ENCODE measurements around the gene NBPF1. TPM values are rescaled to one million over a fixed set of nuclear protein-coding genes. Genes with fewer than 3 reads are reported as not detected.
"Not testable (repeated sequence)": the region's sequence is repeated elsewhere in the genome, so short reads cannot be mapped to it uniquely, and the experiment has no call there.

Gene NBPF1
- polyA plus RNA-seq, 4 donors, result 65.5 to 191 (median 81.0) TPM

- no peak for DNase-seq (ENCODE audit: low read depth in 4 of 4, low spot score in 2 of 4)
Observed at GRCh38 chr1:16625497-16626408, 12.4 kb upstream of the NBPF1 start.

GRCh38 chr1:16623812-16624719 is 10.7 kb upstream of the NBPF1 start:
- not testable (repeated sequence) for DNase-seq (ENCODE audit: low read depth in 4 of 4, low spot score in 2 of 4)

- DNase-seq (ENCODE audit: low read depth in 4 of 4, low spot score in 2 of 4), result not testable (repeated sequence)
Observed at GRCh38 chr1:16623337-16623736, 10.0 kb upstream of the NBPF1 start.

- not testable (repeated sequence) for DNase-seq (ENCODE audit: low read depth in 4 of 4, low spot score in 2 of 4)
Observed at GRCh38 chr1:16621681-16622315, 8.4 kb upstream of the NBPF1 start.

- no peak for DNase-seq (ENCODE audit: low read depth in 4 of 4, low spot score in 2 of 4)
Observed at GRCh38 chr1:16621300-16621658, 7.9 kb upstream of the NBPF1 start.

GRCh38 chr1:16619803-16620501 is 6.6 kb upstream of the NBPF1 start:
- not testable (repeated sequence) for DNase-seq (ENCODE audit: low read depth in 4 of 4, low spot score in 2 of 4)

GRCh38 chr1:16618719-16619118 is 5.4 kb upstream of the NBPF1 start:
- no peak for DNase-seq (ENCODE audit: low read depth in 4 of 4, low spot score in 2 of 4)

GRCh38 chr1:16617778-16618580 is 4.6 kb upstream of the NBPF1 start:
- no peak for DNase-seq (ENCODE audit: low read depth in 4 of 4, low spot score in 2 of 4)

- DNase-seq (ENCODE audit: low read depth in 4 of 4, low spot score in 2 of 4), result peak in 2 of 4 donors; percentile 51 to 62
Observed at GRCh38 chr1:16617114-16617631, 3.8 kb upstream of the NBPF1 start.

- no peak for DNase-seq (ENCODE audit: low read depth in 4 of 4, low spot score in 2 of 4)
Observed at GRCh38 chr1:16615253-16616252, 2.2 kb upstream of the NBPF1 start.

- no peak for DNase-seq (ENCODE audit: low read depth in 4 of 4, low spot score in 2 of 4)
Observed at GRCh38 chr1:16614361-16615252, 1.2 kb upstream of the NBPF1 start.

GRCh38 chr1:16612332-16613172 is 812 bp downstream of the NBPF1 start:
- peak in 3 of 4 donors; percentile 72 to 89 (median 84) for DNase-seq (ENCODE audit: low read depth in 4 of 4, low spot score in 2 of 4)

GRCh38 chr1:16611981-16612331 is 1.4 kb downstream of the NBPF1 start:
- not testable (repeated sequence) for DNase-seq (ENCODE audit: low read depth in 4 of 4, low spot score in 2 of 4)

GRCh38 chr1:16611164-16611563 is 2.2 kb downstream of the NBPF1 start:
- DNase-seq (ENCODE audit: low read depth in 4 of 4, low spot score in 2 of 4), result not testable (repeated sequence)

- not testable (repeated sequence) for DNase-seq (ENCODE audit: low read depth in 4 of 4, low spot score in 2 of 4)
Observed at GRCh38 chr1:16610553-16610952, 2.8 kb downstream of the NBPF1 start.

- DNase-seq (ENCODE audit: low read depth in 4 of 4, low spot score in 2 of 4), result not testable (repeated sequence)
Observed at GRCh38 chr1:16609761-16610160, 3.6 kb downstream of the NBPF1 start.

Data from left renal cortex interstitium (tissue), 4 donors.